Upper lobe of left lung (tissue), 6 donors: ENCODE data around the gene GPR135. TPM values are rescaled to one million over a fixed set of nuclear protein-coding genes. Genes with fewer than 3 reads are reported as not detected.

Experiments used
- ATAC-seq, 2 donors: fragments of 200-7000 bp; cut with Tn5 transposase; one replicate each; pipeline ENCODE4 v1.9.1; 2022; ENCODE audit warnings: mild to moderate bottlenecking in 2 of 2, moderate library complexity in 2 of 2; ENCODE audit not compliant: low FRiP score in 2 of 2
- DNase-seq, 2 donors: peaks; one replicate each; pipeline ENCODE4 v3.0.0-alpha.2; 2019 to 2020
- H3K27ac ChIP-seq, 4 donors: fragments of 200-600 bp; sonication (generic); one replicate each; pipeline ENCODE4 v1.5.1; 2016 to 2019
- H3K27me3 ChIP-seq, 4 donors: fragments of 200-600 bp; sonication (generic); one replicate each; pipeline ENCODE4 v1.5.1; 2017 to 2019
- H3K36me3 ChIP-seq, 4 donors: fragments of 200-600 bp; sonication (generic); one replicate each; pipeline ENCODE4 v1.5.1; 2016 to 2019
- H3K4me1 ChIP-seq, 4 donors: fragments of 200-600 bp; sonication (generic); one replicate each; pipeline ENCODE4 v1.5.1; 2018 to 2019
- H3K4me3 ChIP-seq, 4 donors: fragments of 200-600 bp; sonication (generic); one replicate each; pipeline ENCODE4 v1.5.1; 2017 to 2019; ENCODE audit warnings: mild to moderate bottlenecking in 2 of 4, moderate library complexity in 1 of 4
- H3K9me3 ChIP-seq, 4 donors: fragments of 200-600 bp; sonication (generic); one replicate each; pipeline ENCODE4 v1.5.1; 2018 to 2019
- CTCF ChIP-seq, 6 experiments: fragments of 450-650 bp in 4 of 6; fragments of 200-600 bp in 2 of 6; sonication (generic) in 2 of 6; IDR thresholded peaks; one replicate each; pipeline ENCODE4 v1.5.1; 2016 to 2019; ENCODE audit warnings: antibody characterized with exemption in 6 of 6
- EP300 ChIP-seq, 4 donors: sonication (generic); formaldehyde crosslinking; IDR thresholded peaks; one replicate each; pipeline ENCODE4 v1.5.1; 2017; ENCODE audit warnings: antibody characterized with exemption in 4 of 4, control low read depth in 2 of 4
- POLR2A ChIP-seq, 4 donors: fragments of 450-650 bp; IDR thresholded peaks; one replicate each; pipeline ENCODE4 v1.5.1; 2016 to 2017; ENCODE audit warnings: antibody characterized with exemption in 4 of 4, mild to moderate bottlenecking in 2 of 4
- POLR2AphosphoS5 ChIP-seq, 2 donors: sonication (generic); formaldehyde crosslinking; IDR thresholded peaks; one replicate each; pipeline ENCODE4 v1.5.1; 2017; ENCODE audit warnings: antibody characterized with exemption in 2 of 2
- WGBS, 2 donors: methylation state at CpG; one replicate each; pipeline ENCODE4 v1.1.5; 2017 to 2018; 5-methylcytosine and 5-hydroxymethylcytosine counted together
- total RNA-seq, 6 donors: library from RNA; depleted of rRNA in 4 of 6; stranded (reverse); fragments of >200 nt in 4 of 6; gene quantifications; one replicate each; pipeline versions ENCODE4 v1.1.0 to v1.2.1, GENCODE V29; 2016 to 2021
- donor health status: DM: no; HTN: no; CAD: no; lungs with moderate emphysema.
- donor health status: DM: no; HTN: yes; CAD: no; lungs with severe emphysema.

GPR135 gene
- total RNA-seq, 6 donors from 2014 or later, result 1.7 to 10.5 (median 6.2) TPM

DNA sequence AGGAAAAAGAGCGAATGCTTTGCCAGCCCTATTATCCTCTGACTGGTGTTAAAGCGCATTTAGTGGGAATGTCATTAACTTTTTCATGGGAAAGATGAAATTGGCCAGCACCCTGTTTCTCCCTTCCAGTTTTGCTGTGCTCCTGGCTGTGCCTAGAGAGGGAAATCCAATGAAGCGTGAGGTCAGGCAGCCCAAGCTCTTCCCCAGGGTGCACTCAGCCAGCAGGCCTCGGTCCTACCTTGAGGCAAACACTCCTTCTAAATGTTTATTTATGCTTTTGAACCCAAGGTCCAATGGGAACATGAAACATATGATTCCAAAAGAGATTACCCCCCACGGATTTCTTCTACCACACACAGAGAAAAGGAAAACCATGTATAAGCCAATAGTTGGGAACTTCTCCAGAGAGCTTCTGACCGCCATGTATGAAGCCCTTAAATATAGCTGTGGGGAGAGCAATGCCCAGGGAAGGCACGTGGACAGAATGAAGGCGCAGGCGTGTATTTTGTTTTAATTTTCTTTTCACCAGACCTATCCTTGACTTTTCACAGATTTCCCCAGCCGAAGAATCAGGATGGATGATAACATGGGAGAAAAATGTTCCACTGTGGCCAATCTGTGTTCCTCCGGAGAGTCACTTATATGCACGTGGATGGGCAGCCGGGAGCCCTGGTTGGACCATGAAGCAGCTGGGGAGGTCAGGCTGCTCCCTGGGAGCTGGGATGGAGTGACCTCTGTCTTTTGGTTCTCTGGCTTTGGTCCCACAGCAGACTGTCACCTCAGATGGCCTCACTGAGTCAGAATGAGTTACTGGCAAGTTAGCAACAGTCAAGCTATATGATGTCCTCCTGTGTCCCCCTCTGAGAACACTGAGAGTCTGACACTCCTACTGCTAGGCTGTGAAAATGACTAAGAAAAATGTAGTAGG is 37.3 kb downstream of the GPR135 start:
- H3K27me3 ChIP-seq, result no peaks in the 10 kb centered on the region
- H3K9me3 ChIP-seq, result no peaks in the 10 kb centered on the region
- no peaks in the 10 kb centered on the region for H3K36me3 ChIP-seq
- DNase-seq, result peak in 1 of 2 donors; percentile 23
- no peak for TF ChIP-seq EP300 (IDR thresholded peaks at IDR 0.05)
- TF ChIP-seq CTCF (IDR thresholded peaks at IDR 0.05), result no peak
- TF ChIP-seq POLR2A (IDR thresholded peaks at IDR 0.05), result no peak
- peak in 1 of 2 donors; percentile 21 for TF ChIP-seq POLR2AphosphoS5 (IDR thresholded peaks at IDR 0.05)
- H3K4me3 ChIP-seq, result no peak overlapping the region
- no peak overlapping the region for H3K27ac ChIP-seq
- 73 to 85% methylated on average over 13 of the region's 13 CpGs for WGBS, 2 donors
- peaks cover 0 to 8% (median 6%) of the 10 kb centered on the region in 4 donors for H3K4me1 ChIP-seq
- ATAC-seq, result peak in 1 of 2 donors; percentile 46

DNA sequence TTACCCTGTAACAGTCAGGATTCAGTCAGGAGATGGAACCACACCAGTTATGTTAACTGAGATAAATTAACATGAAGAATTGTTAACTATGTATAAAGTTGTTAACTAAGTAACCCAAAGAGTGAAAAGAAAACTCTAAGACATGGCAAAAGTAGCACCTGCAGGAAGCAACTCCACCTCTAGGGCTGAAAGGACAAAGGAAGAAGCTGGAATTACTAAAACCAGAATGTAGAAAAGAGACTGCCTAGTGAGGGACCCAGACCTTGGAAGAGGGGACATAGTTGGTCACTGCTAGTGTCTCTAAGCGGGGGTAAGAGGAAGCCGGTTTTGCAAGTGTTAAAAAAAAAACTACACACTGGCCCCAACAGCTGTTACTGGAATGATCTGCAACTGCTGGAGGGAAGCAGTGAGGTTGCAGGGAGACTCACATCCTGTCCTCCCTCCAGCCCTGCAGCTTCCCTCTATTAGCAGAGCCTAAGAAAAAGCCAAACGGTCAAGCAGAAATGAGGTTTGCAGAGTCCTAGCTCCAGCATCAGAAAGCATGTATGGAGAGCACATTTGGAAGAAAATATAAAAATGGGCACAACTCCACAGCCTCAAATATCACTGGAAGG is 39.8 kb downstream of the GPR135 start:
- WGBS, 2 donors, result 33 to 45% methylated on average over 3 of the region's 3 CpGs
- DNase-seq (no peak), ATAC-seq (peak in 1 of 2 donors; percentile 31)
- no peaks in the 10 kb centered on the region for H3K27me3 ChIP-seq
- H3K36me3 ChIP-seq, result no peaks in the 10 kb centered on the region
- peaks cover 4 to 8% (median 6%) of the 10 kb centered on the region in 4 donors for H3K4me1 ChIP-seq
- no peaks in the 10 kb centered on the region for H3K9me3 ChIP-seq
- H3K27ac ChIP-seq, result no peak overlapping the region
- TF ChIP-seq POLR2A (IDR thresholded peaks at IDR 0.05) (no peak), CTCF (IDR thresholded peaks at IDR 0.05) (no peak), POLR2AphosphoS5 (IDR thresholded peaks at IDR 0.05) (no peak), EP300 (IDR thresholded peaks at IDR 0.05) (no peak)
- no peak overlapping the region for H3K4me3 ChIP-seq

DNA sequence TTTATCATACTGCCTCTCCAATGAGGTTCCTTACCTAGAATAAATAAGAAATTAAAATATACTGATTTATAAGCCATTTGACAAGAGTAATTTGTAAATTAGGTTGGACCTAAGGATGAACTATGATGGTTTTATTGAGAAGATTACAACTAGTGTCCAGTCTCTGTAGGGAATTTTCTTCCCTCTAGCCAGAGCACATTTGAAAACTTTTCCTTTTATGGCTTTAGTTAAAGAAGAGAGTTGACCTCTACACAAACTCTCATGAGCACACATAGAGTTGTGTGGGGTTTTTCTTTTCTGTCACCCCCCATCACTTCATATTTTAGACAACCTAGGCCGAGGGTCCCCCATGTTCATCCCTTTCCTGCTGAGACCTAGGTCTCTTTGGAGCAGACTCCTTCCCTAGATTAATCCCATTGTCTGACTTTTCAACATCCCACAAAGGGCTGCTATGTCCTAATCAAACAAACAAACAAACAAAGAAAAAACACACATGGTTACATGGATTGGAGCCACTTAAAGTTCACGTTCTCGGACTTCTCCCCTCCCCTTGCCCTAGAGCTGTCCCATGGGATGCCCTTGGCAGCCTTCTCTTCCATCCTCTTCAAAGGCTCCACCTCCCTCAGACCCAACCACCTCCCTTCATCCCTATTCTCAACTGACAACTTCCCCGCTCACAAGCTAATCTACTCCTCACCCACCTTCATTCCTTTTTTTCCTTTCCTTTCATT is 40.7 kb downstream of the GPR135 start:
- DNase-seq (no peak), ATAC-seq (peak; percentile 37 to 41)
- TF ChIP-seq POLR2A (IDR thresholded peaks at IDR 0.05) (no peak), EP300 (IDR thresholded peaks at IDR 0.05) (no peak), POLR2AphosphoS5 (IDR thresholded peaks at IDR 0.05) (no peak), CTCF (IDR thresholded peaks at IDR 0.05) (no peak)
- Histone ChIP-seq H3K9me3 (no peaks in the 10 kb centered on the region), H3K4me3 (no peak overlapping the region), H3K36me3 (no peaks in the 10 kb centered on the region), H3K4me1 (peaks cover 4 to 8% (median 6%) of the 10 kb centered on the region in 4 donors), H3K27me3 (no peaks in the 10 kb centered on the region), H3K27ac (no peak overlapping the region)
- 68 to 74% methylated on average over 4 of the region's 4 CpGs for WGBS, 2 donors

DNA sequence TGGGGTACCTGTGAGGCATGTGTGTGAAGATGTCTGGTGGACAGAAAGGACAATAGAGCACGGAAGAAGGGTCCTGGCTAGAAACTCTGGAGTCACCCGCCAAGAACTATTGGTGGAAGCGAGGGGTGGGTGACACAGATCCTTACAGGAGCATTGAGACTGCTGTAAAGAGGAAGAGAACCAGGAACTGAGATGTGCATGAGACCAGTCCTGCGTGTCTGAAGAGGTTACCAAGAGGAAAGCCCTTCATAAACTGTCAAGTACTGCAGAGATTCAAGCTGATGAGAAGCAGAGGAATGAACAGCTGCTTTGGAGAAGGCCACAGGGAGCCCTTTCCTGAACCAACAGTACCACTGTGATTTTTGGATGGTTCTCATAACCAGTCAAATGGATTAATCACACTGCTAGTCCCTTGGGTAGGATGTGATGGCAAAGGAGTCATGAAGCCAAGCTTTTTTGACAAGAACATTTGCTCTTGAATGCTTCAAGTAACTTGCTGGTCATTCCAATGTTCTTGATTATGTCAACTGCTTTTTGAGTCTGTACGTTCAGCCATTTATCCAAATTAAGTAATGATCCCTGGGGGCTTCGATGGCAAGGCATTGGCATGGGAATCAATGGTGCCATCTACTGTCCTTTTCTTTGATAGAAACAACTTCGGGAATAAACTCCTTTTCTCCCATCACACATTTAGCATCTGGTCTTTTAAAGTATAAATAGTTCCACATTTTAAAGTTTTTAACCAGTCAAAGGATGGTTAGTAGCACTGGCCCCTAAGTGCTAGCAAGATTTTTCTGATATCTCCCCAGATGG is 42.9 kb downstream of the GPR135 start:
- no peak for ATAC-seq
- Histone ChIP-seq H3K4me1 (peaks cover 0 to 8% (median 2%) of the 10 kb centered on the region in 4 donors), H3K4me3 (no peak overlapping the region), H3K27me3 (no peaks in the 10 kb centered on the region), H3K9me3 (no peaks in the 10 kb centered on the region), H3K36me3 (no peaks in the 10 kb centered on the region), H3K27ac (no peak overlapping the region)
- no peak for DNase-seq
- peak in 1 of 6 experiments; percentile 4 for TF ChIP-seq CTCF (IDR thresholded peaks at IDR 0.05)
- TF ChIP-seq POLR2AphosphoS5 (IDR thresholded peaks at IDR 0.05), result no peak
- 47 to 62% methylated on average over 7 of the region's 7 CpGs for WGBS, 2 donors
